B cell (primary cell): Measurements from ENCODE around the gene ZNF804B. TPM values are rescaled to one million over a fixed set of nuclear protein-coding genes. Genes with fewer than 3 reads are reported as not detected.

Source experiments
- ATAC-seq: fragments of 200-7000 bp; cut with Tn5 transposase; one replicate; pipeline ENCODE4 v1.10.0; 2021; ENCODE audit warnings: low read depth, mild to moderate bottlenecking, moderate number of reproducible peaks, moderate library complexity
- CTCF ChIA-PET: fragments of 350-600 bp; sonication (Branson Sonifier 250); formaldehyde crosslinking; loops from one replicate; lab custom pipeline; 2021; ENCODE audit warnings: antibody characterized with exemption, inconsistent platforms; lab: Charles Lee
- POLR2A ChIA-PET: fragments of 350-600 bp; sonication (Branson Sonifier 250); formaldehyde crosslinking; loops from one replicate; lab custom pipeline; 2021; ENCODE audit warnings: antibody characterized with exemption; lab: Charles Lee
- DNase-seq: peaks from one replicate; pipeline ENCODE4 v3.0.0; 2013
- H2AFZ ChIP-seq: 2 replicates; pipeline ENCODE4 v1.6.1; 2012; ENCODE audit warnings: mild to moderate bottlenecking, low read depth, low read length; ENCODE audit not compliant: insufficient read depth, poor library complexity, severe bottlenecking
- H3K27ac ChIP-seq, 2 donors: 1 replicate in 1 of 2; 2 replicates in 1 of 2; pipeline ENCODE4 v1.5.1; 2012 to 2013; ENCODE audit warnings: low read length in 2 of 2, mild to moderate bottlenecking in 2 of 2, moderate library complexity in 1 of 2
- H3K27me3 ChIP-seq, 4 experiments: fragments of 200-600 bp in 1 of 4; sonication (generic) in 1 of 4; replicated peaks in 1 of 4; 1 replicate in 2 of 4; 2 replicates in 2 of 4; pipeline versions ENCODE4 v1.6.1 to v1.7.0; 2013 to 2016; ENCODE audit warnings: low read length in 3 of 4, mild to moderate bottlenecking in 2 of 4, mixed read lengths in 1 of 4, moderate library complexity in 1 of 4; ENCODE audit not compliant: insufficient read depth in 4 of 4, control insufficient read depth in 3 of 4; ENCODE audit errors: control extremely low read depth in 1 of 4
- H3K36me3 ChIP-seq, 2 experiments: replicated peaks in 1 of 2; 1 replicate in 1 of 2; 2 replicates in 1 of 2; pipeline versions ENCODE4 v1.6.1 to v1.7.1; 2013; ENCODE audit warnings: low read length in 1 of 2; ENCODE audit not compliant: insufficient read depth in 2 of 2, control insufficient read depth in 1 of 2; ENCODE audit errors: control extremely low read depth in 1 of 2, extremely low read depth in 1 of 2
- H3K4me1 ChIP-seq, 2 donors: fragments of 200-600 bp in 1 of 2; sonication (generic) in 1 of 2; 1 replicate in 1 of 2; 2 replicates in 1 of 2; pipeline versions ENCODE4 v1.5.1 to v1.6.1; 2013 to 2017; ENCODE audit warnings: low read length in 2 of 2; ENCODE audit not compliant: control insufficient read depth in 2 of 2, insufficient read depth in 2 of 2
- H3K4me2 ChIP-seq: replicated peaks from 2 replicates; pipeline ENCODE3; 2012; ENCODE audit warnings: mild to moderate bottlenecking, low read depth, low read length; ENCODE audit not compliant: poor library complexity, severe bottlenecking
- H3K4me3 ChIP-seq, 5 experiments: fragments of 200-600 bp in 1 of 5; sonication (generic) in 1 of 5; 1 replicate in 3 of 5; 2 replicates in 2 of 5; pipeline versions ENCODE4 v1.5.1 to v1.7.0; 2011 to 2016; ENCODE audit warnings: low read length in 4 of 5, mild to moderate bottlenecking in 4 of 5, low read depth in 2 of 5, control low read depth in 1 of 5, moderate library complexity in 1 of 5; ENCODE audit not compliant: insufficient read depth in 1 of 5; ENCODE audit errors: control extremely low read depth in 1 of 5, extremely low read depth in 1 of 5
- H3K79me2 ChIP-seq: fragments of 200-600 bp; sonication (generic); one replicate; pipeline ENCODE4 v1.6.0; 2016; ENCODE audit warnings: low read length; ENCODE audit not compliant: control insufficient read depth, insufficient read depth
- H3K9ac ChIP-seq: fragments of 200-600 bp; sonication (generic); 2 replicates; pipeline ENCODE4 v1.6.1; 2017; ENCODE audit warnings: mild to moderate bottlenecking, low read length, moderate library complexity
- H3K9me3 ChIP-seq, 3 donors: one replicate each; pipeline versions ENCODE4 v1.6.1 to v1.7.1; 2013; ENCODE audit warnings: low read length in 2 of 3; ENCODE audit not compliant: control insufficient read depth in 2 of 3, insufficient read depth in 1 of 3; ENCODE audit errors: control extremely low read depth in 1 of 3
- H4K20me1 ChIP-seq: 2 replicates; pipeline ENCODE4 v1.6.0; 2012; ENCODE audit warnings: mild to moderate bottlenecking, low read length; ENCODE audit not compliant: insufficient read depth, control insufficient read depth, poor library complexity, severe bottlenecking
- H3K27ac Mint-ChIP-seq: one replicate; pipeline ENCODE4 v1.8.0; 2021; ENCODE audit warnings: mixed read lengths
- H3K27me3 Mint-ChIP-seq: one replicate; pipeline ENCODE4 v1.8.0; 2021; ENCODE audit warnings: mixed read lengths
- H3K4me1 Mint-ChIP-seq: one replicate; pipeline ENCODE4 v1.8.0; 2021; ENCODE audit warnings: mixed read lengths
- H3K4me3 Mint-ChIP-seq: one replicate; pipeline ENCODE4 v1.8.0; 2021; ENCODE audit warnings: mixed read lengths
- H3K9me3 Mint-ChIP-seq: one replicate; pipeline ENCODE4 v1.8.0; 2022; ENCODE audit warnings: mixed read lengths; ENCODE audit not compliant: insufficient read depth
- EZH2 ChIP-seq: IDR thresholded peaks from 2 replicates; pipeline ENCODE4 v1.6.1; 2012; ENCODE audit warnings: borderline replicate concordance, low read depth, mild to moderate bottlenecking, moderate library complexity, low read length; ENCODE audit not compliant: insufficient read depth, poor library complexity, severe bottlenecking
- WGBS: methylation state at CpG from one replicate; pipeline ENCODE4 v1.1.5; 2013; ENCODE audit warnings: missing lambda C conversion rate; ENCODE audit not compliant: insufficient coverage; 5-methylcytosine and 5-hydroxymethylcytosine counted together
- intact Hi-C: fragments of 100-400 bp; cut with micrococcal nuclease; formaldehyde crosslinking; loops from one replicate; pipeline ENCODE4 v1.10.0; 2022
- polyA plus RNA-seq: library from polyadenylated mRNA; depleted of rRNA; stranded (reverse); fragments of >200 nt; gene quantifications from 2 replicates; pipeline ENCODE4 v1.2.3, GENCODE V29; 2012
- total RNA-seq, 2 donors: library from RNA; stranded (reverse); fragments of 120-200 nt in 1 of 2; gene quantifications; 1 replicate in 1 of 2; 2 replicates in 1 of 2; pipeline versions ENCODE4 v1.2.3 to v1.2.4, GENCODE V29; 2013 to 2022
- TF ChIP-seq, protein P1 (sequence below): fragments of 200-600 bp; IDR thresholded peaks from one replicate; pipeline ENCODE4 v1.8.0; 2022; ENCODE audit warnings: antibody characterized with exemption, mild to moderate bottlenecking

The ZNF804B gene
- total and polyA plus RNA-seq, 2 donors (not counting 1 experiment from before 2014, with no cell fraction given), result not detected

DNA sequence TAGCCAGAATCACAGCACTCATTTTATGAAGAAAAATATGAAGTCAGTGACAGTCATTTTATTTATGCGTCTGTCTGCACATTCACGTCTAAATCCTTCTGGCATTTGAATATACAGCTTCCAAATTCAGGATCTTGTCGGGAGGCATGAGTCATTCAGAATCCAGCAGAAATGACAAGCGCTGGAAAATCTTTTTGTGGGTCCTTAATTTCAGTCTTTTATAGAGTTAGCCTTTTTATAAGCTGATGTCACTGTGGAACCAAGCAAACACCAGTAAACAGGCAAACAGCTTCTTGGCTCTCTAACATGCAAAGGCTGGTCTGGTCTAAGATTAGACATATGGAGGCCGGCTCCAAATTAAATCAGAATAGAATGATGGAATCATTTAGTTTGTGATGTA, 424.2 kb downstream of the ZNF804B start:
- Histone ChIP-seq H3K79me2 (no peaks in the 10 kb centered on the region), H2AFZ (no peak overlapping the region), H3K27ac (no peak overlapping the region), H3K4me2 (no peak overlapping the region), H3K9ac (no peak overlapping the region), H3K4me3 (no peak overlapping the region), H3K4me1 (no peaks in the 10 kb centered on the region), H3K27me3 (no peaks in the 10 kb centered on the region), H3K36me3 (no peaks in the 10 kb centered on the region), H4K20me1 (no peaks in the 10 kb centered on the region), H3K9me3 (peaks cover 0 to 6% (median 0%) of the 10 kb centered on the region in 3 donors)
- WGBS, result 86% methylated on average over 4 of the region's 5 CpGs
- POLR2A ChIA-PET, result no interaction called here
- Mint-ChIP-seq H3K4me3 (no peak overlapping the region), H3K27ac (no peak overlapping the region), H3K9me3 (peaks cover 5% of the 10 kb centered on the region), H3K4me1 (no peaks in the 10 kb centered on the region), H3K27me3 (no peaks in the 10 kb centered on the region)
- CTCF ChIA-PET, result no interaction called here
- no peak for ATAC-seq
- intact Hi-C loops, result no loop called here
- TF ChIP-seq, protein P1, sequence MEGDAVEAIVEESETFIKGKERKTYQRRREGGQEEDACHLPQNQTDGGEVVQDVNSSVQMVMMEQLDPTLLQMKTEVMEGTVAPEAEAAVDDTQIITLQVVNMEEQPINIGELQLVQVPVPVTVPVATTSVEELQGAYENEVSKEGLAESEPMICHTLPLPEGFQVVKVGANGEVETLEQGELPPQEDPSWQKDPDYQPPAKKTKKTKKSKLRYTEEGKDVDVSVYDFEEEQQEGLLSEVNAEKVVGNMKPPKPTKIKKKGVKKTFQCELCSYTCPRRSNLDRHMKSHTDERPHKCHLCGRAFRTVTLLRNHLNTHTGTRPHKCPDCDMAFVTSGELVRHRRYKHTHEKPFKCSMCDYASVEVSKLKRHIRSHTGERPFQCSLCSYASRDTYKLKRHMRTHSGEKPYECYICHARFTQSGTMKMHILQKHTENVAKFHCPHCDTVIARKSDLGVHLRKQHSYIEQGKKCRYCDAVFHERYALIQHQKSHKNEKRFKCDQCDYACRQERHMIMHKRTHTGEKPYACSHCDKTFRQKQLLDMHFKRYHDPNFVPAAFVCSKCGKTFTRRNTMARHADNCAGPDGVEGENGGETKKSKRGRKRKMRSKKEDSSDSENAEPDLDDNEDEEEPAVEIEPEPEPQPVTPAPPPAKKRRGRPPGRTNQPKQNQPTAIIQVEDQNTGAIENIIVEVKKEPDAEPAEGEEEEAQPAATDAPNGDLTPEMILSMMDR, result no peak
- TF ChIP-seq EZH2, result no peak
- DNase-seq, result no peak

DNA sequence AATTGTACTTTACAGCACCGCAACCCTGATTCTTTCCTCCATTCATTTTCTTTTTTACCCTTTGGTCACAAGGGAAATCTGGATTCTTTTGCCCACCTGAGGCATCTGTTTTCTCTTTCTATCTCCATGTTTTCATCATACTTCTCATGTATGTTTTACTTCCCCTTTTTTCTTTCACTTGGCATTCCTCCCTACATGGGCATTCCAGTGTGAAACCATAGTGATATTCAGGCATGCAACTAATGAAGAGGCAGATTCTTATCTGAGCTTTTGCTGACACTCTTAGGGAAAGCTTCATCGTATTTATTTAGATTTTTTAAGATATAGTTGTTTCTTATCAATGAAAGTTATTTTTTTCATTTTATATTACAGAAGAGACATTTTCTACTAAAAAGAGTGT, 441.3 kb downstream of the ZNF804B start:
- ChIA-PET CTCF (no interaction called here), POLR2A (no interaction called here)
- 83% methylated on average over 1 of the region's 2 CpGs for WGBS
- H3K4me1 ChIP-seq, result no peaks in the 10 kb centered on the region
- no peak for ATAC-seq
- Mint-ChIP-seq H3K4me3 (no peak overlapping the region), H3K9me3 (peaks cover 3% of the 10 kb centered on the region), H3K27ac (no peak overlapping the region), H3K4me1 (no peaks in the 10 kb centered on the region), H3K27me3 (no peaks in the 10 kb centered on the region)
- no peak overlapping the region for H3K9ac ChIP-seq
- intact Hi-C loops, result no loop called here
- no peaks in the 10 kb centered on the region for H3K79me2 ChIP-seq
- H3K9me3 ChIP-seq, result peaks cover 0 to under 1% (median 0%) of the 10 kb centered on the region in 3 donors
- TF ChIP-seq EZH2, result no peak
- TF ChIP-seq, protein P1, result no peak
- no peak overlapping the region for H3K4me2 ChIP-seq
- H3K27me3 ChIP-seq, result no peaks in the 10 kb centered on the region
- H2AFZ ChIP-seq, result no peak overlapping the region
- no peaks in the 10 kb centered on the region for H4K20me1 ChIP-seq
- H3K27ac ChIP-seq, result no peak overlapping the region
- no peaks in the 10 kb centered on the region for H3K36me3 ChIP-seq
- no peak for DNase-seq
- H3K4me3 ChIP-seq, result no peak overlapping the region
